ENCODE measurements around the gene DDIAS. TPM values are rescaled to one million over a fixed set of nuclear protein-coding genes. Genes with fewer than 3 reads are reported as not detected.
A peak's percentile ranks its signal among the peaks of the same experiment; 100 is the strongest.
"Not testable (repeated sequence)": the region's sequence is repeated elsewhere in the genome, so short reads cannot be mapped to it uniquely, and the experiment has no call there.

DDIAS gene
- total and polyA plus RNA-seq, 2 donors: 0.84 to 7.8 TPM

GRCh38 chr11:82899186-82899820 lies 2.2 kb upstream of the DDIAS start:
- DNase-seq (ENCODE audit: extremely low spot score): no peak
- Histone ChIP-seq H3K27ac (ENCODE audit: low read depth) (no peak overlapping the region), H3K36me3 (ENCODE audit: insufficient read depth) (no peaks in the 10 kb centered on the region), H3K4me1 (ENCODE audit: insufficient read depth) (no peaks in the 10 kb centered on the region), H3K4me3 (ENCODE audit: low read depth, low read length) (peak overlapping the region; percentile 59)
- 37% methylated on average over 3 of the region's 3 CpGs for WGBS

- peak overlapping the region; percentile 83 for H3K27ac ChIP-seq (ENCODE audit: low read depth)
- H3K4me1 ChIP-seq (ENCODE audit: insufficient read depth): no peaks in the 10 kb centered on the region
- peak overlapping the region; percentile 59 for H3K4me3 ChIP-seq (ENCODE audit: low read depth, low read length)
- DNase-seq (ENCODE audit: extremely low spot score): no peak
- WGBS: 1% methylated on average over 11 of the region's 11 CpGs
- no peaks in the 10 kb centered on the region for H3K36me3 ChIP-seq (ENCODE audit: insufficient read depth)
Measured at GRCh38 chr11:82899957-82900276, 1.6 kb upstream of the DDIAS start.

GRCh38 chr11:82900277-82901164 lies 1.0 kb upstream of the DDIAS start, which contains the start of gene PRCP:
Gene PRCP, minus strand, starts transcription at chr11:82900430. Its CDS starts 28 bp downstream, at chr11:82900402.
- WGBS: under 1% methylated on average over 40 of the region's 40 CpGs
- peak within 1 kb of the TSS; percentile 91 for H3K27ac ChIP-seq (ENCODE audit: low read depth)
- no peaks in the 10 kb centered on the region for H3K36me3 ChIP-seq (ENCODE audit: insufficient read depth)
- DNase-seq (ENCODE audit: extremely low spot score): peak; percentile 80
- no peaks in the 10 kb centered on the region for H3K4me1 ChIP-seq (ENCODE audit: insufficient read depth)
- peak within 1 kb of the TSS; percentile 59 for H3K4me3 ChIP-seq (ENCODE audit: low read depth, low read length)

GRCh38 chr11:82901922-82902485 lies 468 bp downstream of the DDIAS start:
- no peak for DNase-seq (ENCODE audit: extremely low spot score)
- H3K36me3 ChIP-seq (ENCODE audit: insufficient read depth): no peaks in the 10 kb centered on the region
- no peak overlapping the region for H3K27ac ChIP-seq (ENCODE audit: low read depth)
- peak overlapping the region; percentile 19 for H3K4me3 ChIP-seq (ENCODE audit: low read depth, low read length)
- 2% methylated on average over 15 of the region's 15 CpGs for WGBS
- no peaks in the 10 kb centered on the region for H3K4me1 ChIP-seq (ENCODE audit: insufficient read depth)

- no peak overlapping the region for H3K27ac ChIP-seq (ENCODE audit: low read depth)
- no peak overlapping the region for H3K4me3 ChIP-seq (ENCODE audit: low read depth, low read length)
- no peak for DNase-seq (ENCODE audit: extremely low spot score)
- H3K36me3 ChIP-seq (ENCODE audit: insufficient read depth): no peaks in the 10 kb centered on the region
- WGBS: 69% methylated on average over 3 of the region's 3 CpGs
- no peaks in the 10 kb centered on the region for H3K4me1 ChIP-seq (ENCODE audit: insufficient read depth)
Measured at GRCh38 chr11:82902880-82903279, 1.3 kb downstream of the DDIAS start.

- H3K4me3 ChIP-seq (ENCODE audit: low read depth, low read length): no peak overlapping the region
- no peak for DNase-seq (ENCODE audit: extremely low spot score)
- no peaks in the 10 kb centered on the region for H3K36me3 ChIP-seq (ENCODE audit: insufficient read depth)
- H3K27ac ChIP-seq (ENCODE audit: low read depth): no peak overlapping the region
- 76% methylated on average over 3 of the region's 3 CpGs for WGBS
- no peaks in the 10 kb centered on the region for H3K4me1 ChIP-seq (ENCODE audit: insufficient read depth)
Measured at GRCh38 chr11:82903843-82904586, 2.5 kb downstream of the DDIAS start.

GRCh38 chr11:82906236-82906635 lies 4.7 kb downstream of the DDIAS start:
- Histone ChIP-seq H3K27ac (ENCODE audit: low read depth) (no peak overlapping the region), H3K4me3 (ENCODE audit: low read depth, low read length) (no peak overlapping the region), H3K4me1 (ENCODE audit: insufficient read depth) (no peaks in the 10 kb centered on the region), H3K36me3 (ENCODE audit: insufficient read depth) (no peaks in the 10 kb centered on the region)
- 78% methylated on average over 1 of the region's 1 CpG for WGBS
- DNase-seq (ENCODE audit: extremely low spot score): no peak

GRCh38 chr11:82906931-82907330 lies 5.4 kb downstream of the DDIAS start:
- Histone ChIP-seq H3K4me3 (ENCODE audit: low read depth, low read length) (no peak overlapping the region), H3K36me3 (ENCODE audit: insufficient read depth) (no peaks in the 10 kb centered on the region), H3K4me1 (ENCODE audit: insufficient read depth) (no peaks in the 10 kb centered on the region), H3K27ac (ENCODE audit: low read depth) (no peak overlapping the region)
- no peak for DNase-seq (ENCODE audit: extremely low spot score)
- WGBS: 44% methylated on average over 2 of the region's 2 CpGs

GRCh38 chr11:82907371-82907770 lies 5.8 kb downstream of the DDIAS start:
- H3K27ac ChIP-seq (ENCODE audit: low read depth): no peak overlapping the region
- H3K4me3 ChIP-seq (ENCODE audit: low read depth, low read length): no peak overlapping the region
- H3K4me1 ChIP-seq (ENCODE audit: insufficient read depth): no peaks in the 10 kb centered on the region
- 95% methylated on average over 5 of the region's 5 CpGs for WGBS
- H3K36me3 ChIP-seq (ENCODE audit: insufficient read depth): no peaks in the 10 kb centered on the region
- no peak for DNase-seq (ENCODE audit: extremely low spot score)

GRCh38 chr11:82908311-82908710 lies 6.8 kb downstream of the DDIAS start:
- Histone ChIP-seq H3K4me3 (ENCODE audit: low read depth, low read length) (no peak overlapping the region), H3K4me1 (ENCODE audit: insufficient read depth) (no peaks in the 10 kb centered on the region), H3K27ac (ENCODE audit: low read depth) (no peak overlapping the region), H3K36me3 (ENCODE audit: insufficient read depth) (no peaks in the 10 kb centered on the region)
- no peak for DNase-seq (ENCODE audit: extremely low spot score)

GRCh38 chr11:82909015-82909640 lies 7.6 kb downstream of the DDIAS start:
- no peak for DNase-seq (ENCODE audit: extremely low spot score)
- Histone ChIP-seq H3K27ac (ENCODE audit: low read depth) (no peak overlapping the region), H3K36me3 (ENCODE audit: insufficient read depth) (no peaks in the 10 kb centered on the region), H3K4me1 (ENCODE audit: insufficient read depth) (no peaks in the 10 kb centered on the region), H3K4me3 (ENCODE audit: low read depth, low read length) (no peak overlapping the region)
- 37% methylated on average over 7 of the region's 7 CpGs for WGBS

- WGBS: 97% methylated on average over 10 of the region's 10 CpGs
Measured at GRCh38 chr11:82919786-82920185, 18.2 kb downstream of the DDIAS start.

GRCh38 chr11:82920227-82920626 lies 18.7 kb downstream of the DDIAS start:
- not testable (repeated sequence) for DNase-seq (ENCODE audit: extremely low spot score); H3K4me3 ChIP-seq (ENCODE audit: low read depth, low read length); H3K36me3 ChIP-seq (ENCODE audit: insufficient read depth); H3K4me1 ChIP-seq (ENCODE audit: insufficient read depth); H3K27ac ChIP-seq (ENCODE audit: low read depth)
- 76% methylated on average over 3 of the region's 3 CpGs for WGBS

More at GRCh38 chr11:82919786-82920185, 18.2 kb downstream of the DDIAS start:
- H3K4me1 ChIP-seq (ENCODE audit: insufficient read depth); H3K27ac ChIP-seq (ENCODE audit: low read depth); H3K36me3 ChIP-seq (ENCODE audit: insufficient read depth); H3K4me3 ChIP-seq (ENCODE audit: low read depth, low read length); DNase-seq (ENCODE audit: extremely low spot score): not testable (repeated sequence)

All from urinary bladder (tissue), 4 donors.